HG03064 (cell line): ENCODE data around the gene PCAT6.

ENCODE experiments used
- ATAC-seq: cut with Tn5 transposase; IDR thresholded peaks from one replicate; pipeline ENCODE4 v1.9.1; 2021; ENCODE audit warnings: low read depth; ENCODE audit not compliant: unreplicated experiment

The PCAT6 gene

GRCh38 chr1:202844259-202844658 is 33.5 kb downstream of the PCAT6 start:
- no peak for ATAC-seq

GRCh38 chr1:202844935-202845334 is 34.2 kb downstream of the PCAT6 start:
- ATAC-seq: no peak

GRCh38 chr1:202848191-202848542 is 37.4 kb downstream of the PCAT6 start:
- no peak for ATAC-seq

- ATAC-seq: no peak
Measured at GRCh38 chr1:202850593-202851362, 40.0 kb downstream of the PCAT6 start.

GRCh38 chr1:202852163-202852904 is 41.6 kb downstream of the PCAT6 start:
- ATAC-seq: no peak

GRCh38 chr1:202854787-202855186 is 44.0 kb downstream of the PCAT6 start:
- ATAC-seq: no peak

GRCh38 chr1:202856014-202856413 is 45.3 kb downstream of the PCAT6 start:
- no peak for ATAC-seq

GRCh38 chr1:202857136-202857610 is 46.4 kb downstream of the PCAT6 start:
- ATAC-seq: no peak

GRCh38 chr1:202858331-202858730 is 47.6 kb downstream of the PCAT6 start:
- ATAC-seq: no peak

GRCh38 chr1:202858789-202859414 is 48.1 kb downstream of the PCAT6 start:
- ATAC-seq: no peak

- peak; percentile 27 for ATAC-seq
Measured at GRCh38 chr1:202860744-202861419, 50.1 kb downstream of the PCAT6 start.
